PFSK-1 (cell line): ENCODE results near the gene SLC39A11.

Experiments
- FOXP2 ChIP-seq: optimal IDR thresholded peaks from 2 replicates; pipeline ENCODE3; 2011; ENCODE audit warnings: borderline replicate concordance, control low read depth, inconsistent platforms; ENCODE audit not compliant: insufficient read depth; ENCODE audit errors: extremely low read length, extremely low read depth
- POLR2AphosphoS5 ChIP-seq: IDR thresholded peaks from 2 replicates; pipeline ENCODE4 v1.6.1; 2012; ENCODE audit warnings: low read depth, mild to moderate bottlenecking, control low read depth, low read length, moderate library complexity
- REST ChIP-seq, 2 experiments: IDR thresholded peaks; 2 replicates each; pipeline versions ENCODE4 v1.6.1 to v1.8.0; 2011 to 2012; ENCODE audit warnings: low read depth in 2 of 2, low read length in 2 of 2, control low read depth in 1 of 2, inconsistent platforms in 1 of 2, mild to moderate bottlenecking in 1 of 2, moderate library complexity in 1 of 2; ENCODE audit not compliant: insufficient read depth in 1 of 2
- SIN3A ChIP-seq: IDR thresholded peaks from 2 replicates; pipeline ENCODE4 v1.6.1; 2012; ENCODE audit warnings: mild to moderate bottlenecking, low read length, moderate library complexity, borderline replicate concordance; ENCODE audit not compliant: insufficient read depth
- TAF1 ChIP-seq: IDR thresholded peaks from 2 replicates; pipeline ENCODE4 v1.6.1; 2012; ENCODE audit warnings: low read length, control low read depth, borderline replicate concordance; ENCODE audit not compliant: insufficient read depth

- no peak for TF ChIP-seq REST (IDR thresholded peaks at IDR 0.05; ENCODE audit: insufficient read depth in 1 of 2, low read depth in 2 of 2, low read length in 2 of 2)
- TF ChIP-seq POLR2AphosphoS5: no peak
- no peak for TF ChIP-seq TAF1
- no peak for TF ChIP-seq SIN3A
- TF ChIP-seq FOXP2: no peak
Observed at GRCh38 chr17:73003487-73003886, 89.0 kb downstream of the SLC39A11 start.
